Dermis microvascular lymphatic vessel endothelial cell (primary cell): Measurements from ENCODE around the gene HGFAC. TPM values are rescaled to one million over a fixed set of nuclear protein-coding genes. Genes with fewer than 3 reads are reported as not detected.
A peak's percentile ranks its signal among the peaks of the same experiment; 100 is the strongest.

ENCODE experiments used
- DNase-seq, 2 donors: peaks; one replicate each; pipeline versions ENCODE4 v3.0.0 to v3.0.0-alpha.2; 2010; ENCODE audit warnings: low read depth in 2 of 2
- total RNA-seq: library from RNA; depleted of rRNA; stranded (reverse); fragments of >200 nt; gene quantifications from 2 replicates; pipeline ENCODE4 v1.2.1, GENCODE V29; 2014

Gene HGFAC
- total RNA-seq, 1 donor from 2014 or later = 0.13 TPM

DNA sequence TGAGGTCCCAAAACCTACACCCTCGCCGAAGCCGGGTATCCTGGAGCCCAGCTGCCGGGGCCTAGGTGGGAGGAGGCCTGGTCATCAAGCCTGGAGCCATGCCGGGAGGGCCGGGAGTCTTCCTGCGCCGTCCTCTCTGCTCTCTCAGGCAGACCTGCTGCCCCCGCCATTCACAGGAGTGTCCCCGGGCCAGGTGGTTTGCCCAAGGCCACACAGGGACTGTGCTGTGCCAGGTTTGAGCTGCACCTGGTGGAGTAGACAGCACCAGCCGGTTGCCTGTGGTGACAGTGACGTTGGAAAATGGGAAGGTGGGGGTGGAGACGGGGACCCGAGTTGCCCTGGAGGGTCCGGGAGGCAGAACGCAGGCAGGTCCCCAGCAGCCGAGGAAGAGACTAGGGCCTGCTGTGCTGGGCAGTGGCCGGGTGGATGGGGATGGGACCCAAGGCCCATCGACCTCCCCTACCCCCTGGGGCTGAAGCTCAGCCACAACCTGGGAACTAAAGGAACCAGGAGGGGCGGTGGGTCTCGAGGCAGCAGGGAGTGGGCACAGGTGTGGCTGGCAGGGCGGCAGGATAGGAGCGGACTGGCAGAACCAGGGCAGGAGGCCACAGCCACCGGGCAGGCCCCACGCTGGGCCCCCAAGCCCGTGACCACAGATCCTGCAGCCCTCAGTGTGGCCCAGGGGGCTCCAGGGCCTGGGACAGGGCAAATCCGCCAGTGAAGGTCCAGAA lies 30.8 kb downstream of the HGFAC start:
- no peak for DNase-seq

DNA sequence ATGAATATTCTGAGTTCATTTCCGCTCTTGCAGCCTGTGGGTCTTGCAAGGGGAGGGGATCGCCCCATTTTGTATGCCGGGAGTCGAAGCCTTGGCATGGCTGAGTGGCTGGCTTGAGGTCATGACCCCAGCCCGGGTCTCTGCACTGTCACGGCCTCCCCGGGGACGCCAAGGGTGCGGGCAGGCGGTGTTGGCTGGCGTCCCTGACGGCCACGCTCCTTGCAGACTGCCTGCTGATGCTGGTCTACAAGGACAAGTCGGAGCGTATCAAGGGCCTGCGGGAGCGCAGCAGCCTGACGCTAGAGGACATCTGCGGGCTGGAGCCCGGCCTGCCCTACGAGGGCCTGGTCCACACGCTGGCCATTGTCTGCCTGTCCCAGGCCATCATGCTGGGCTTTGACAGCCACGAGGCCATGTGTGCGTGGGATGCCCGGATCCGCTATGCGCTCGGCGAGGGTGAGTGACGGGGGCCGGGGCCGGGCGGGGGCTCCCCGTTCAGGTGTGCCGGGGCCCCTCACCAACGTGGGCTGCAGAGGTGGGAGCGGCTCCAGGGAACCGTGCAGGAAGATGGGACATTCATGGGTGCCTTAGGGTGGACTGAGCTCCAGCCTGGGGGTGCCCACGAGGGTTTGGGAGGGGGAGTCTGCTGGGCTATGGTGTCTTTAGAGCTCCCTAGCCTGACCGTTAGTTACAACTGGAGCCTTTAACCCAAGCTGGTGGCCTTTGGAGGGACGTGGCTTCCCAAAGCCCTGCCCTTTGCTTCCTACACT lies 31.6 kb downstream of the HGFAC start:
- no peak for DNase-seq

GRCh38 chr4:3473996-3474765 lies 32.4 kb downstream of the HGFAC start:
- no peak for DNase-seq

- DNase-seq = no peak
Observed at GRCh38 chr4:3475041-3475712, 33.4 kb downstream of the HGFAC start.

DNA sequence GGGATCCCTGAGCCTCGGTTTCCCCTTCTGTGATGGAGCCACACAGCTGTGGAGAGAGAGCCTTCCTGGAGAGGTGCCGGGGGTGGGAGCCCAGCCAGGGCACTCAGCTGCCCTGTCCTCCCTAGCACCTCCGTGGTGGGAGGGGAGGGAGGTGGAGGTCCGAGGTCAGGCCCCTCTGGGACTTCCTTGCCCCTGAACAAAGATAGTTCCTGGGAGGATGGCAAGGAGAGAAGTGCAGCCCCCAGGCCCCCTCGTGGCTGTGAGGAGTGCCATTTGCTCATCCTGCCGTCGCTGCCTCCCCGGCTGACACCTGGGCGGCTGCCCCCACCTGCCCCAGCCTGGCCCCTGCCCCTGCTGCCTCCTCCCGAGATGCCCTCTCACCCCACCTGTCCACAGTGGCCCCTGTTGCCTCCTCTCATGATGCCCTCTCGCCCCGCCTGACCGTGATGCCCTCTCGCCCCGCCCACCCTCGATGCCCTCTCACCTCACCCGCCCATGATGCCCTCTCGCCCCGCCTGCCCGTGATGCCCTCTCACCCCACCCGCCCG lies 34.0 kb downstream of the HGFAC start:
- DNase-seq = no peak

DNA sequence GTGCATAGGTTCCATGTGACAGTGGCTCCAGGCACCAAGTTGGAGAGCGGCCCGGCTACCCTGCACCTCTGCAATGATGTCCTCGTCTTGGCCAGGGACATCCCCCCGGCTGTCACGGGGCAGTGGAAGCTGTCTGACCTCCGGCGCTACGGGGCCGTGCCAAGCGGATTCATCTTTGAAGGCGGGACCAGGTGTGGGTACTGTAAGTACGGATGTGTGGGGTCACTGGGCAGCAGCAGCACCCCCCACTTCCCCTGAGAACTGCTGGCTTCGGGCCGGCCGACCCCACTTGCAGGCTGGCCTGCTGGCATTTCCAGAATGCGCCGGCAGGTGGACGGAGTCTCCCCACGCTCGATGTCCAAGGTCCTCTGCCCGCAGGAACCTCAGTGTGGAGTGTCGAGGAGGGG lies 34.6 kb downstream of the HGFAC start:
- no peak for DNase-seq

GRCh38 chr4:3476936-3477749 lies 35.4 kb downstream of the HGFAC start:
- DNase-seq = no peak

DNA sequence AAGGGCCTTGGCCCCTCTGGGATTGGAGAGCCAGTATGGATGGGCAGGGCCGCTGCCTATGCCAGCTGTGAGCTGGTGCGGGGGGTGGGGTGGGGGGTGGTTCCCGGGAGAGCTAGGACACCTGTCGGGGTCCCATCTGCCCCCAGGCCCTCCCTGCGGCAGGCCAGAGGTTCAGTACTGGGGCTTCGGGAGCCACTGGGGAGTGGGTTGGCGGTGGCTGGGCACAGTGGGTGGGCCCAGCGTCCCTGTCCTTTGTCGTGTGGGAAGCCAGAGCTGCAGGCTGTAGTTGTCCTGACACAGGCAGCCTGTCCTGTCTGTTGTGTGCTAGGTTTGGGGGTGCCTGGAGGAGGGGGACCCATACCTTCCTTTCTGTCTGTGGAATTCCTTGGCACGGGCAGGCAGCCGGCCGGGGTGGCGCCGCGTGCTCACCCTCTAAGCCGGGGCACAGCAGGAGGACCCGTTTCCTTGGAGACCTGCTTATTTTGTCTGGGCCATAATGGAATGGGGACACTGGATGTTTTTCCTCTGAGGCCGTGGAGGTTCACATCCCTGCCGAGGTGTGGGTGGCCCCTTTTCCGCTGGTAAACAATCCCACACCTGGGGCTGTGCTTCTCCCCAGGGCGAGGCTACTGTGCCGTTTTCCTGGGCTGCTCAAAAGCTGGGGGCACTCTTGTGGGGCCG lies 36.1 kb downstream of the HGFAC start:
- DNase-seq = no peak

DNA sequence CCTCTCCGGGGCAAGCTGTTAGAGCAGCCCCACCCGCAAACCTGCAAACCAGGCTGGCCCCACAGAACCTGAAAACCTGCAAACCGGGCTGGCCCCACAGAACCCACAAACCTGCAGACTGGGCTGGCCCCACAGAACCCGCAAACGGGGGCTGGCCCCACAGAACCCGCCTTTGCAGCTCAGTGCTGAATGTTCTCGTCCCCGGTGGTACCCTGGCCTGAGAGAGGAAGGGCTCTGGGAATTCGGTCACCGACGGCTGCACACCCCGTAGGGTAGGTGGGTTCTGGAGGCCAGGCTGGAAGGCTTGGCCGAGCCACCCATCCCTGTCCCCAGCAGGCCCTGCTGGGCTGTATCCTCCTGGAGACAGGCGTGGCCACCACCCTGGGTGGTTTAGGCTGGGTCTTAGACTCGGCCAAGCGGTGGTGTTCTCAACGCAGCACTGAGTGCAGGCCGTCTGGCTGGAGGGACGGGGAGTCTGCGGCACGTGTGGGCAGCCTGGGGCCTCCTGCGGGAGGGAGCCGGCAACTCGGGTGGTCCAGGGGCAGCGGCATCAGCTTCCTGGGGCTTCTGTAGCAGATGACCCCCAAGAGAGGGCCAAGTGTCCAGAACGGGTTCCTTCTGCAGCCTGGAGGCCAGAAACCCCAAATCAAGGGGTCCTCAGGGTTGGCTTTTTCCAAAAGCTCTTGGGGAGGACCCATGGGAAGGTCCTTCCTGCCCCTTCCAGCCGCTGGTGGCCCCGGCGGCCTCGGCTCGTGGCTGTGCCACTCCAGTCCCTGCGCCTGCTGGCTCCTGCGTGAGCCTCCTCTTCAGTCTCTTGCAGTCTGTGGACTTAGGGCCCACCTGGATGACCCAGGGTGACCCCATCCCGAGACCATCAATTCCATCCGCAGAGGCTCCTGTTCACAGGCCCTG lies 36.9 kb downstream of the HGFAC start:
- no peak for DNase-seq

DNA sequence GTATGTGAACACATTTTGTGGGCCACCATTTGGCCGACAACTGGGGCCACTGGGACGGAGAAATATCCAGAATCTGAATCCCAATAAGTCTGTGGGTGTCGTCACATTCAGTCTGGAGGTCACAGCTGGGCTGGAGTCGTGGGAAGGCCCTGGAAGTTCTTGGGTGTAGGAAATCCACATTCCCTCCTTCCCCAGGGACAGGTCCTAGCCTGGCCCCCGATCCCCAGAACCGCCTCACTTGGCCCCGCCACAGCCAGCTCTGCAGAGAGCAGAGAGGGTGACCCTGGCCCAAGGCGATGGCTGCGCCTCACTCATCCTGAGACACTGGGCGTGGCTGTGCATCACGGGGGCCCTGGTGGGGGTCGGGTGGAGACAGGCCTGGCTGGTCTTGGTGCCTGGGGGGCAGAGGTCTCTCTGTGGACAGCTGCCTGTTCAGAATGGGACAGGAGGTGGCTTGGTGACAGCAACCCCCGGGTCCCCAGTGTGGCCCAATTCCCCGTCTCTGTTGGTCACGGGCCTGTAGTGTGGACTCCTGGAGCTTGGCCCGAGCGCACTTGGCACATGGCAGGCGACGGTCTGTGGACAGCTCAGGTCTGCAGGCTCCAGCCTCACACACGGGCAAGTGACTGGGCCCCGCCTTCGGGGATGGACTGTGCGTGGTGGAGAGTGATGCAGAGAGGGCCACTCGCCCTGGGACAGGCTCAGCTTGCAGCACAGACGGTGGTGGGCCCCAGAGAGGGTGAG lies 37.8 kb downstream of the HGFAC start:
- DNase-seq = no peak

DNA sequence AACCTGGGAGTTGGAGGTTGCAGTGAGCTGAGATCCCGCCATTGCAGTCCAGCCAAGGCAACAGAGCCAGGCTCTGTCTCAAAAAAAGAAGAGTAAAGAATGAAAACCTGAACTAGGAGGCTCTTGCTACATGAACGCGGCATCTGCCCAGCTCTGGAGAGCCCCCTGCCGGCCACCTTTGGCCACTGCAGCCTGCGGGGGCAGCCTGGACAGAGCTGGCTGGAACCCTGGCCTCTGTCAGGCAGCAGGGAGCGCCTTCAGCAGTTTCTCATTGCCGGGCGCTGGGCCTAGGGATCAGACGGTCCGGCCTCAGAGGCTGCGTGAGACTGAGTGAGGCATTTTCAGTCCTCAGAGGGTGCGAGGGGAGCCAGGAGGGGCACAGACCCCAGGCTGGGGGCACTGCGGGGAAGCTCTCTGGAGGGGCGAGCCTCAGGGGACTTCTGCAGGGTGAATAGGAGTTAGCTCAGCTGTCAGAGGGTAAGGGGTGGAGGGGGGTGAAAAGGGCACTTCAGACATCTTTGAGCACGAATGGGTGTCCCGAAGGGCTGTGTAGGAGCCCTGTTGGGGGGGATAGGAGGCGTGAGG lies 38.9 kb downstream of the HGFAC start:
- peak; percentile 14 to 64 for DNase-seq

GRCh38 chr4:3481113-3481531 lies 39.4 kb downstream of the HGFAC start:
- DNase-seq = no peak

DNA sequence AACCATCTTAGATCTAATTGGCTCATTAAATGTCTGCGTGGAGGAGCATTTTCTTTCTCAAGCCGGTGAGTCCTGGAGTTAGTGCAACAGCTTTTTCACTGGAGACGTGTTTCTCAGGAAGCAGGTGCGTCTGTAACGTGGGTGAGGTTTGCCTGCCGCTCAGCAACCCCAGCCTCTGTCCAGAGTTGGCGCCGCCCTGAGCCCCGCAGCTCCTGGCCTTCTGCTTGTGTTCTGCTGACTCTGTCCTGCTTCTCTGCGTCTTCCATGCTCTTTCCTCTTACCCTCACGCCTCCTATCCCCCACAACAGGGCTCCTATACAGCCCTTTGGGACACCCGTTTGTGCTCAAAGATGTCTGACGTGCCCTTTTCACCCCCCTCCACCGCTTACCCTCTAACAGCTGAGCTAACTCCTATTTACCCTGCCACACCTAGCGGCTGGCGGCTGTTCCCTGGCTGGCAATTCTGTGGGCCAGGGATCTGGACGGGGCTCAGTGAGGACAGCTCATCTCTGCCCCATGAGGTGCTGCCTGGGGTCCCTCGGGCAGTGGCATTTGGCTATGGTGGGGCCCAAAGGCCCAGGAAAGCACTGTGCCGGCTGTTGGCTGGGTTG lies 40.1 kb downstream of the HGFAC start:
- DNase-seq = no peak

GRCh38 chr4:3482707-3483106 lies 40.9 kb downstream of the HGFAC start:
- DNase-seq = no peak

DNA sequence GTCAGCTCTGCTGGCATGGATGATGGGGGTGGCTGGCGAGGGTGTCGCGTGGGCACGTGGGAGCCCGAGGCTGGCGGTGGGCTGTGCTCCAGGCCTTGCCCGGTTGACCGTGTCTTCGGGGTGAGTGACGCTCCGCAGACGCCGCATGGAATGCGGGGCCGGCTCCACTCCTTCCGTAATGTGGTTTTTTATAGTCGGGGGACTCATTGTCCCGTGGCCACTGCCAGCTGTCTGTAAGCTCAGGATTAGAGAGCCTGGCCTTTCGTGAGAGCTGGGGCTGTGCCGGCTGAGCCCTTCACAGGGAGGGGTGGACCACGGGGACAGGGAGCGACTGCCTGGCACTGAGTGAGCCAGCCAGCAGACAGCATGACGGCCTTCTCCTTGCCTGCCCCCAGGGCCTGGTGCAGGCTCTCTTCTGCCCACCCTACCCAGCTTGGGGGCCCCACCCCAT lies 41.7 kb downstream of the HGFAC start:
- no peak for DNase-seq

DNA sequence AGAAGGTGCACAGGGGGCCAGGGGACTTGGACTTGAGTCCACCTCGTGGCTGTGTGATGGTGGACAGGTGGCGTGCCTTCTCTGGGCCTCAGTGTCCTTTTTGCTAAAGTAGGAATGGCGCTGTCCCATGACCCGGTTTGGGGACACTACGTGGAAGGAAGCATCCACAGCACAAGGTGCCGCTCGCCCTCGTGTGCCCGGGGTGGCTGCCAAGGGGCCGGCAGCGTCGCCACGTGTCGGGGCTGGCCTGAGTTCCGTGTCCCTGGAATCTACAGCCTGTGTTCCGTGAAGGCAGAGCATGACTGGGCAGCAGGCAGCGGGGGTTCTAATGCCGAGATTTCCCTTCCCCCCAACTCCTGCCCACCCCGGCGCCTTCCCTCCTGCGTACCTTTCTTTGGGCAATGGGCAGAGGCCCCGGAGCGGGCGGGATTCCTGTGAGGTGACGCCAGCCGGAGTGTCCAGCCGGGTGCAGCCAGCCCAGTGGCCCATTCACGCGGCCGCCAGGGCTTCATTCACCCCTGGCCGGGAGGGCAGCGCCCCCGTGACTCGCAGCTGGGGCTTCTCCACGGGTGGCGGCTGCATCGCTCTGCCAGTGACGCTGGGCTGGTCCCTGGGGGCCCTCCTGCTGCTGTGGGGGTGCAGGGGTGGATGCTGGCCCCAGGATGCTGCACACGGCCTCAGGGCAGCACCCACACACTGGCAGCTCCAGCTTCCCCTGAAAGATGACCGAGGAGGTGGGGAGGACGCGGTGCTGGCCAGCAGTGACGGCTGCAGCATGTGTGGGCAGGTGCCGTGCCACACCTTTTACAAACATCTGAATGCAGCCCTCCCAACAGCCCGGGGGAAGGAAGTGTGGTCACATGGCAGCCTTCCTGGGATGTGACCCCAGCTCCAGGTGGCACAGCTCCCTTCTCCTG lies 42.5 kb downstream of the HGFAC start:
- no peak for DNase-seq
